ENCODE results near the gene TBX3.
A peak's percentile ranks its signal among the peaks of the same experiment; 100 is the strongest.

GRCh38 chr12:114662512-114663177 lies 21.3 kb downstream of the TBX3 start:
- no peak for TF ChIP-seq ARNTL (CRISPR knock-in tag; IDR thresholded peaks at IDR 0.05; ENCODE audit: borderline replicate concordance, low read depth)
- no peak for TF ChIP-seq TCF4 (CRISPR knock-in tag; IDR thresholded peaks at IDR 0.05; ENCODE audit: borderline replicate concordance)
- 0 out of 2 replicates have a peak, but pooled peaks have one; percentile 39 for TF ChIP-seq CSRNP3 (CRISPR knock-in tag; IDR thresholded peaks at IDR 0.05)
- no peak for TF ChIP-seq ZNF565 (CRISPR knock-in tag; conservative IDR thresholded peaks at IDR 0.05; ENCODE audit: low read depth)
- peak; percentile 32; the same call in 1 of the 2 replicates for TF ChIP-seq CREB5 (CRISPR knock-in tag; IDR thresholded peaks at IDR 0.05; ENCODE audit: low read depth)
- no peak for TF ChIP-seq ZC3H10 (CRISPR knock-in tag; IDR thresholded peaks at IDR 0.05)
- no peak for TF ChIP-seq PPARA (CRISPR knock-in tag; IDR thresholded peaks at IDR 0.05; ENCODE audit: borderline replicate concordance)
- TF ChIP-seq PATZ1 (CRISPR knock-in tag; IDR thresholded peaks at IDR 0.05; ENCODE audit: borderline replicate concordance): no peak
